HepG2 (cell line): ENCODE data around the gene ZPR1. TPM values are rescaled to one million over a fixed set of nuclear protein-coding genes. Genes with fewer than 3 reads are reported as not detected.

Source experiments
- CCAR2 ChIP-seq: fragments of 200-400 bp; formaldehyde crosslinking; optimal IDR thresholded peaks from 2 replicates; pipeline ENCODE3; 2018; ENCODE audit warnings: low read depth, mild to moderate bottlenecking, low read length, moderate library complexity
- CENPBD1 ChIP-seq: sonication (generic); formaldehyde crosslinking; IDR thresholded peaks from 2 replicates; pipeline ENCODE4 v1.8.0; 2022; ENCODE audit warnings: missing genetic modification reagents, low read depth, mild to moderate bottlenecking, borderline replicate concordance
- GZF1 ChIP-seq: sonication (generic); formaldehyde crosslinking; IDR thresholded peaks from 2 replicates; pipeline ENCODE4 v1.5.1; 2020; ENCODE audit warnings: mild to moderate bottlenecking, missing genetic modification reagents
- KIAA2018 ChIP-seq: sonication (generic); formaldehyde crosslinking; IDR thresholded peaks from 2 replicates; pipeline ENCODE4 v1.5.0; 2020; ENCODE audit warnings: mild to moderate bottlenecking, missing genetic modification reagents, borderline replicate concordance
- MEF2D ChIP-seq: sonication (generic); formaldehyde crosslinking; IDR thresholded peaks from 2 replicates; pipeline ENCODE4 v1.5.1; 2020; ENCODE audit warnings: mild to moderate bottlenecking, missing genetic modification reagents
- MIER3 ChIP-seq: IDR thresholded peaks from 2 replicates; pipeline ENCODE4 v1.6.1; 2016; ENCODE audit warnings: missing compliant biosample characterization, borderline replicate concordance
- NRL ChIP-seq: sonication (generic); formaldehyde crosslinking; IDR thresholded peaks from 2 replicates; pipeline ENCODE4 v1.5.0; 2020; ENCODE audit warnings: missing genetic modification reagents, mild to moderate bottlenecking, moderate library complexity, borderline replicate concordance
- TCF7L2 ChIP-seq: IDR thresholded peaks from 2 replicates; pipeline ENCODE4 v1.6.1; 2011; ENCODE audit warnings: mild to moderate bottlenecking, low read depth, low read length, moderate library complexity
- TOE1 ChIP-seq: sonication (generic); formaldehyde crosslinking; IDR thresholded peaks from 2 replicates; pipeline ENCODE4 v1.4.0; 2020; ENCODE audit warnings: mild to moderate bottlenecking, missing genetic modification reagents
- TRAFD1 ChIP-seq: sonication (generic); formaldehyde crosslinking; IDR thresholded peaks from 2 replicates; pipeline ENCODE4 v1.5.1; 2020; ENCODE audit warnings: missing genetic modification reagents, mild to moderate bottlenecking, borderline replicate concordance
- ZBTB14 ChIP-seq: sonication (generic); formaldehyde crosslinking; IDR thresholded peaks from 2 replicates; pipeline ENCODE4 v1.4.0; 2020; ENCODE audit warnings: missing genetic modification reagents
- ZNF225 ChIP-seq: sonication (generic); formaldehyde crosslinking; IDR thresholded peaks from 2 replicates; pipeline ENCODE4 v1.4.0; 2020; ENCODE audit warnings: mild to moderate bottlenecking, missing genetic modification reagents
- ZNF574 ChIP-seq: sonication (generic); formaldehyde crosslinking; IDR thresholded peaks from 2 replicates; pipeline ENCODE4 v1.4.0; 2020; ENCODE audit warnings: missing genetic modification reagents
- polyA plus RNA-seq, 8 experiments: library from polyadenylated mRNA; depleted of rRNA in 3 of 8; stranded (reverse) in 7 of 8; unstranded in 1 of 8; fragments of >200 nt; fragmentation: Illumina TruSeq in 4 of 8; extraction: Trizol in 4 of 8; gene quantifications; 2 replicates each; pipeline versions ENCODE4 v1.2.1 to v1.2.3, GENCODE V29; 2011 to 2016; ENCODE audit warnings: low read depth in 4 of 8, missing spikeins in 1 of 8, mixed read lengths in 1 of 8; ENCODE audit not compliant: insufficient read depth in 1 of 8
- total RNA-seq, 5 experiments: library from RNA; depleted of rRNA; stranded (reverse); fragments of >200 nt; fragmentation: Illumina TruSeq; extraction: Trizol; gene quantifications; 2 replicates each; pipeline ENCODE4 v1.2.3, GENCODE V29; 2016; ENCODE audit warnings: low read depth in 1 of 5

ZPR1 gene
- total and polyA plus RNA-seq, 2 of the 13 experiments (the other 11 are each of a cell fraction or from before 2014, with no cell fraction given): 40.0 to 79.3 TPM

GRCh38 chr11:116828632-116829524 lies 41.1 kb upstream of the ZPR1 start (continued):
- TF ChIP-seq KIAA2018: no peak
- peak; percentile 70; the same call in 1 of the 2 replicates for TF ChIP-seq MEF2D (CRISPR knock-in tag)
- TF ChIP-seq ZBTB14 (CRISPR knock-in tag): peak; percentile 49; the same call in 1 of the 2 replicates
- TF ChIP-seq NRL (CRISPR knock-in tag): no peak
- TF ChIP-seq TRAFD1 (CRISPR knock-in tag): no peak
- TF ChIP-seq ZNF574 (CRISPR knock-in tag): peak; percentile 89
- TF ChIP-seq TOE1 (CRISPR knock-in tag): no peak
- TF ChIP-seq ZNF225 (CRISPR knock-in tag): no peak
- TF ChIP-seq GZF1 (CRISPR knock-in tag): no peak
- peak; percentile 87; the same call in 1 of the 2 replicates for TF ChIP-seq MIER3 (CRISPR knock-in tag)
- no peak for TF ChIP-seq TCF7L2
- no peak for TF ChIP-seq CCAR2
- TF ChIP-seq CENPBD1: no peak
